ENCODE data around the gene STOML1.

Gene STOML1

GRCh38 chr15:73935547-73935946, 56.5 kb downstream of the STOML1 start:
- no peak for DNase-seq (ENCODE audit: low read depth)
- no peak overlapping the region for H3K4me3 ChIP-seq (ENCODE audit: low read length)
- no peak for TF ChIP-seq CTCF (conservative IDR thresholded peaks at IDR 0.05; ENCODE audit: low read length)

- no peak for TF ChIP-seq CTCF (conservative IDR thresholded peaks at IDR 0.05; ENCODE audit: low read length)
These were observed 57.8 kb downstream of the STOML1 start for GRCh38 chr15:73934281-73934680.

GRCh38 chr15:73932381-73933191, 59.5 kb downstream of the STOML1 start:
- no peak for TF ChIP-seq CTCF (conservative IDR thresholded peaks at IDR 0.05; ENCODE audit: low read length)

More at GRCh38 chr15:73934281-73934680, 57.8 kb downstream of the STOML1 start:
- DNase-seq (ENCODE audit: low read depth) = no peak
- no peak overlapping the region for H3K4me3 ChIP-seq (ENCODE audit: low read length)

GRCh38 chr15:73931441-73931840, 60.7 kb downstream of the STOML1 start:
- TF ChIP-seq CTCF (conservative IDR thresholded peaks at IDR 0.05; ENCODE audit: low read length) = no peak
- H3K4me3 ChIP-seq (ENCODE audit: low read length) = no peak overlapping the region
- DNase-seq (ENCODE audit: low read depth) = no peak

More at GRCh38 chr15:73932381-73933191, 59.5 kb downstream of the STOML1 start:
- H3K4me3 ChIP-seq (ENCODE audit: low read length) = no peak overlapping the region
- no peak for DNase-seq (ENCODE audit: low read depth)

- no peak for TF ChIP-seq CTCF (conservative IDR thresholded peaks at IDR 0.05; ENCODE audit: low read length)
- peak; percentile 93 for DNase-seq (ENCODE audit: low read depth)
- peak overlapping the region; percentile 90 for H3K4me3 ChIP-seq (ENCODE audit: low read length)
These were observed 61.3 kb downstream of the STOML1 start for GRCh38 chr15:73930790-73931281.

- TF ChIP-seq CTCF (conservative IDR thresholded peaks at IDR 0.05; ENCODE audit: low read length) = no peak
- peak overlapping the region; percentile 90 for H3K4me3 ChIP-seq (ENCODE audit: low read length)
- peak; percentile 92 for DNase-seq (ENCODE audit: low read depth)
These were observed 61.7 kb downstream of the STOML1 start for GRCh38 chr15:73930371-73930770.
